ENCODE measurements around the gene PHKG2. TPM values are rescaled to one million over a fixed set of nuclear protein-coding genes. Genes with fewer than 3 reads are reported as not detected.

The PHKG2 gene
- total RNA-seq, 2 donors from 2014 or later, result 17.6 to 24.7 TPM

DNA sequence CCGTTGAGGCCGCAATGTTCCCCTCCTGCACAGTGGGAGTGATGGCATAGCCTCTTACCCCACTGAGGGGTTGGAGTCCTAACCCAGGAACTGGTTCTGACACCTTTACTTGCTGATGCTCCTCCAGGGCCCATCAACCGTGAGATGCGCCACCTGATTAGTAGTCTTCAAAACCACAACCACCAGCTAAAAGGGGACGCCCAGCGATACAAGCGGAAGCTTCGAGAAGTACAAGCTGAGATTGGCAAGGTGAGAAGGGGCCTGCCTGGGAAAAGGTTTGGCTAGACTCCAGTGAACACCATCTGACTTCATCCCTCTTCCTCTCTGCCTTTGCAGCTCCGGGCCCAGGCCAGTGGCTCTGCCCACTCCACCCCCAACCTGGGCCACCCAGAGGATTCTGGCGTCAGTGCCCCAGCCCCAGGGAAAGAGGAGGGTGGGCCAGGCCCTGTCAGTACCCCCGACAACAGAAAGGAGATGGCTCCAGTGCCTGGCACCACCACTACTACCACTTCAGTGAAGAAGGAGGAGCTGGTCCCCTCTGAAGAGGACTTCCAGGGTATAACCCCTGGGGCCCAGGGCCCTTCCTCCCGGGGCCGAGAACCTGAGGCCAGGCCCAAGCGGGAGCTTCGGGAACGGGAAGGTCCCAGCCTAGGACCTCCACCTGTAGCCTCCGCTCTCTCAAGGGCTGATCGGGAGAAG, 19.7 kb downstream of the PHKG2 start:
- peaks cover 27 to 68% of the 10 kb centered on the region in 2 donors for H3K36me3 ChIP-seq (replicated peaks in 1 of 2; ENCODE audit: insufficient read depth in 1 of 2, low read depth in 2 of 2)

DNA sequence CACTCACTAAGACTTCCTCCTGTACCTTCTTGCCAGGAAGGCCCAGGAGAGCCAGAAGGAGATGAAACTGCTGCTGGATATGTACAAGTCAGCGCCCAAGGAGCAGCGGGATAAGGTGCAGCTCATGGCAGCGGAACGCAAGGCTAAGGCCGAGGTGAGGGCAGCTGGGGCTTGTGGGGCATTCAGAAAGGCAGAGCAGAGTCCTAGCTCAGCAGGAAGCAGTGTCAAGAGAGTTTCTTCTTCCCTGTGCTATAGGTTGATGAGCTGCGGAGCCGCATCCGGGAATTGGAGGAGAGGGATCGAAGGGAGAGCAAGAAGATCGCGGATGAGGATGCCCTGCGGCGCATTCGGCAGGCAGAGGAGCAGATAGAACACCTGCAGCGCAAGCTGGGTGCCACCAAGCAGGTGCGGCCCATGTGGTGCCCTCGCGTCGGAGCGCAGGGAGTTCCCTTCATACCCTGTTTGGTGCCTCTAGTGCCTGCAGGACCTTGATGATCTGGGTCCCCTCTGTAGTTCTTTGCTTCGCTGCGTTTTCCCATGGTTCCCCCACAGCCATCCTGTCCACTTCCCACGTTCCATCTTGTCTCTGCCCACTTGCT, 20.5 kb downstream of the PHKG2 start:
- TF ChIP-seq POLR2A (IDR thresholded peaks at IDR 0.05), result no peak
- TF ChIP-seq, protein P1, sequence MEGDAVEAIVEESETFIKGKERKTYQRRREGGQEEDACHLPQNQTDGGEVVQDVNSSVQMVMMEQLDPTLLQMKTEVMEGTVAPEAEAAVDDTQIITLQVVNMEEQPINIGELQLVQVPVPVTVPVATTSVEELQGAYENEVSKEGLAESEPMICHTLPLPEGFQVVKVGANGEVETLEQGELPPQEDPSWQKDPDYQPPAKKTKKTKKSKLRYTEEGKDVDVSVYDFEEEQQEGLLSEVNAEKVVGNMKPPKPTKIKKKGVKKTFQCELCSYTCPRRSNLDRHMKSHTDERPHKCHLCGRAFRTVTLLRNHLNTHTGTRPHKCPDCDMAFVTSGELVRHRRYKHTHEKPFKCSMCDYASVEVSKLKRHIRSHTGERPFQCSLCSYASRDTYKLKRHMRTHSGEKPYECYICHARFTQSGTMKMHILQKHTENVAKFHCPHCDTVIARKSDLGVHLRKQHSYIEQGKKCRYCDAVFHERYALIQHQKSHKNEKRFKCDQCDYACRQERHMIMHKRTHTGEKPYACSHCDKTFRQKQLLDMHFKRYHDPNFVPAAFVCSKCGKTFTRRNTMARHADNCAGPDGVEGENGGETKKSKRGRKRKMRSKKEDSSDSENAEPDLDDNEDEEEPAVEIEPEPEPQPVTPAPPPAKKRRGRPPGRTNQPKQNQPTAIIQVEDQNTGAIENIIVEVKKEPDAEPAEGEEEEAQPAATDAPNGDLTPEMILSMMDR (IDR thresholded peaks at IDR 0.05), result no peak
- Histone ChIP-seq H3K36me3 (replicated peaks in 1 of 2; ENCODE audit: insufficient read depth in 1 of 2, low read depth in 2 of 2) (peaks cover 27 to 68% of the 10 kb centered on the region in 2 donors), H3K4me1 (peaks cover 6% of the 10 kb centered on the region), H3K27me3 (no peaks in the 10 kb centered on the region), H3K4me3 (no peak overlapping the region), H3K9me3 (no peaks in the 10 kb centered on the region), H3K27ac (no peak overlapping the region)
- intact Hi-C loops (cut with DNase I), result no loop called here
- WGBS, 2 donors, result 92 to 96% methylated on average over 23 of the region's 23 CpGs
- DNase-seq (no peak), ATAC-seq (no peak)

More for the DNA sequence above, 19.7 kb downstream of the PHKG2 start:
- no peak for DNase-seq
- no peaks in the 10 kb centered on the region for H3K9me3 ChIP-seq
- H3K4me3 ChIP-seq, result no peak overlapping the region
- H3K4me1 ChIP-seq, result peaks cover 13% of the 10 kb centered on the region
- no peaks in the 10 kb centered on the region for H3K27me3 ChIP-seq
- 90 to 94% methylated on average over 17 to 18 of the region's 18 CpGs for WGBS, 2 donors
- ATAC-seq, result no peak
- intact Hi-C loops (cut with DNase I), result no loop called here
- no peak overlapping the region for H3K27ac ChIP-seq
- TF ChIP-seq, protein P1 (IDR thresholded peaks at IDR 0.05), result no peak
- TF ChIP-seq POLR2A (IDR thresholded peaks at IDR 0.05), result no peak

DNA sequence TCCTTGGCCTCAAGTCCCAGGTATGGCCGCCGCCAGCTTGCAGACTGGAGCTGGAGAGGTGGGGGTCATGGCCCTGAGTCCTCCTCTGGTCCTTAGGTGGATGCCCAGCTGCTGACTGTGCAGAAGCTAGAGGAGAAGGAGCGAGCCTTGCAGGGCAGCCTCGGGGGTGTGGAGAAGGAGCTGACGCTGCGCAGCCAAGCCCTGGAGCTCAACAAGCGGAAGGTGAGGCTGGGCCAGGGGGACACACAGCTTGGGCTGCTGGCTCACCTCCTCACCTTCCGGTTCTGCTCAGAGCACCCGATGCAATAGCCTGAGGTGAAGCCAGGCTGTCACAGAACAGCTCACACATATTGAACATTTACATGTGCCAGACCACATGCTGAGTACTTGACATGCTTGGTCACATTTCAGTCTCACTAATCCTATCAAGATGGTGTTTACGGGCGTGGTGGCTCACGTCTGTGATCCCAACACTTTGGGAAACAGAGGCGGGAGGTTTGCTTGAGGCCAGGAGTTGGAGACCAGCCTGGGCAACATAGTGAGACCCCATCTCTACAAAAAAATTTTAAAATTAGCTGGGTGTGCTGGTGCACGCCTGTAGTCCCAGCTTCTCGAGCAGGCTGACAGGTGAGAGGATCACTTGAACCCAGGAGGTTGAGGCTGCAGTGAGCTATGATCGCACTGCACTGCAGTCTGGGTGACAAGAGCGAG, 21.3 kb downstream of the PHKG2 start:
- H3K4me3 ChIP-seq, result no peak overlapping the region
- intact Hi-C loops (cut with DNase I), result no loop called here
- TF ChIP-seq, protein P1 (IDR thresholded peaks at IDR 0.05), result no peak
- TF ChIP-seq POLR2A (IDR thresholded peaks at IDR 0.05), result no peak
- H3K4me1 ChIP-seq, result no peaks in the 10 kb centered on the region
- peaks cover 27 to 63% of the 10 kb centered on the region in 2 donors for H3K36me3 ChIP-seq (replicated peaks in 1 of 2; ENCODE audit: insufficient read depth in 1 of 2, low read depth in 2 of 2)
- no peaks in the 10 kb centered on the region for H3K9me3 ChIP-seq
- 93 to 95% methylated on average over 16 to 17 of the region's 17 CpGs for WGBS, 2 donors
- DNase-seq (no peak), ATAC-seq (no peak)
- H3K27me3 ChIP-seq, result no peaks in the 10 kb centered on the region
- no peak overlapping the region for H3K27ac ChIP-seq

DNA sequence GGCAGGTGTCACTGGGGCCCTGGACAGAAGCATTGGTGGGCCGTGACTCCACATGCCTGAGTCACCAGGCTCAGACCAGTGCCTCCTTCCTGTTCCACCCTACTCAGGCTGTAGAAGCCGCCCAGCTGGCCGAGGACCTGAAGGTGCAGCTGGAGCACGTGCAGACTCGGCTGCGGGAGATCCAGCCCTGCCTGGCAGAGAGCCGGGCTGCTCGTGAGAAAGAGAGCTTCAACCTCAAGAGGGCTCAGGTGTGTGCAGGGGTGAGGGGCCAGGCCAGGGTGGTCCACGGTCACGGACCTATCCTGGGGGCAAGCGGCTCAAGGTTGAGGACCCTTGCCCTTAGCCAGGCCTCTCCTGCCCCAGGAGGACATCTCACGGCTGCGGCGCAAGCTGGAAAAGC, 23.5 kb downstream of the PHKG2 start:
- Histone ChIP-seq H3K36me3 (replicated peaks in 1 of 2; ENCODE audit: insufficient read depth in 1 of 2, low read depth in 2 of 2) (peaks cover 27 to 43% of the 10 kb centered on the region in 2 donors), H3K4me1 (peaks cover 15% of the 10 kb centered on the region), H3K27ac (no peak overlapping the region), H3K9me3 (no peaks in the 10 kb centered on the region), H3K4me3 (no peak overlapping the region), H3K27me3 (no peaks in the 10 kb centered on the region)
- intact Hi-C loops (cut with DNase I), result no loop called here
- WGBS, 2 donors, result 85% methylated on average over 4 to 14 of the region's 14 CpGs
- no peak for ATAC-seq
- TF ChIP-seq, protein P1 (IDR thresholded peaks at IDR 0.05), result no peak
- no peak for TF ChIP-seq POLR2A (IDR thresholded peaks at IDR 0.05)
- DNase-seq, result no peak

All from body of pancreas (tissue), 4 donors.